G401 (cell line): ENCODE measurements around the gene CPXM1. TPM values are rescaled to one million over a fixed set of nuclear protein-coding genes. Genes with fewer than 3 reads are reported as not detected.
"Not testable (repeated sequence)": the region's sequence is repeated elsewhere in the genome, so short reads cannot be mapped to it uniquely, and the experiment has no call there.

Experiments used
- DNase-seq: peaks from one replicate; pipeline ENCODE4 v3.0.0-alpha.2; 2015; ENCODE audit warnings: low spot score
- in situ Hi-C: cut with HindIII; loops from 2 replicates; pipeline ENCODE4 v1.10.0; 2016; ENCODE audit warnings: low sequenced_read_pairs, mixed read lengths
- total RNA-seq: library from RNA; depleted of rRNA; stranded (reverse); fragments of >200 nt; shearing (Covaris generic); gene quantifications from 2 replicates; pipeline ENCODE4 v1.2.3, GENCODE V29; 2014

The CPXM1 gene
- total RNA-seq, 1 experiment from 2014 or later: 41.8 TPM

DNA sequence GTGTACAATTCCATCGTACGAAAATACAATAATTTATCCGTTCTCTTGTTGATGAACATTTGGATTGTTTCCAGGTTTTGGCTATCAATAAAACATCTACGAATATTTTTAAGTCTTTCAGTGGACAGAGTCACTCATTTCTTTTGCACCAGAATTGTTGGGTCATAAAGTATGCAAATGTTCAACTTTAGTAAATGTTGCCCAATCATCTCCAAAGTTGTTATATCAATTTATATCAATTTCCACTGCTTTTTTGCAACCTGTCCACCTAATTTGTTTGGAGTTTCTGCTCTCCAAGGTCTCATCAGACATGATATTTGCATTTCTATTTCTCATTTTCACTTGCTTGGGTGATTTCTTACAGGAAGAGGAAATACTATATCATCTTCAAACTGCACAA, 26.2 kb upstream of the CPXM1 start:
- in situ Hi-C loops: no loop called here
- DNase-seq: no peak

GRCh38 chr20:2825761-2826160, 25.3 kb upstream of the CPXM1 start:
- no peak for DNase-seq
- in situ Hi-C loops: no loop called here

- in situ Hi-C loops: no loop called here
- no peak for DNase-seq
Measured at GRCh38 chr20:2822073-2822472, 21.6 kb upstream of the CPXM1 start.

DNA sequence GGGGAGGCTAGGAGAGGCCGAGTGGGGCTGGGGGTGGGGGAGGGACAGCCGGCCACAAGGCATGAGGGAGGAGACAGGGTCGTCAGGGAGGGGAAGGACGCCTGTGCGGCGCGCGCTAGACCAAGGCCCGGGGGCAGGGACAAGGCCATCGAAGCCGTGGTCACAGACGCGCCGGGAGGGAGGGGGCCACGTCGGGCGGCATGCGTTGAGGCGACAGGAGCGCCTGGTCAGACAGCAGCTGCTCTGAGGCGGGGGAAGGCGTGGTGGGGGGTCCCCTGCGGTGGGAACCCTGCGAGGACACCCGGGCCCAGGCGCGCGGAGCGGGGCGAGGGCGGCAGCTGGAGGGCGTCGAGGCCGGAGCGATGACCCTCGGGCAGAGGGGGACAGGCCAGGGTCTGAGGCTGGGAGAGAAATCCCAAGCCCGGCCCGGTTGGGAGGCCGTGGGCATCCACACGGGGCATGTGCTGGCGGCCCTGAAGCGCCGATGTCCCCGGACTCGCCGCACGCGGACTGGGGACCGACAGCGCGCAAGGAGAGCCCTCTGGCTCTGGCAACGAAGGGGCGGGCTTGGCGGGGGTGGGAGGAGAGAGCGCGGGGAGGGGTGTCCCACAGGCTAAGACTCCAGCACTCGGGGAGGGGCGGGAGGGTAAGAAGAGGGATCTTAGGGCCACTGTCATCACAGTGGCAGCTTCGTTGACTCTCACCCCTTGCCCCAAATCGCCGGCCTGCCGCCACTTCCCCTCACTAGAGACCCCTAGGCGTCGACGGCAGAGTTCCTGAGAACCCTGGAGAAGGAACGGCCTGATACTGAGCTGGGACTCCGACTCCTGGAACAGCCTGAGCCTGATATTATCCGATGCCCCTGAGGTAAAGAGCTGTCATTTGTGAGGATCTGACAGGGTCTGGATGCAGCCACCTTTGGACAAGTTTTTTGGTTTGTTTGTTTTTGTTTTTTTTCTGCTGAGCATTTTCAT, 20.8 kb upstream of the CPXM1 start:
- DNase-seq: no peak
- in situ Hi-C loops: no loop called here

DNA sequence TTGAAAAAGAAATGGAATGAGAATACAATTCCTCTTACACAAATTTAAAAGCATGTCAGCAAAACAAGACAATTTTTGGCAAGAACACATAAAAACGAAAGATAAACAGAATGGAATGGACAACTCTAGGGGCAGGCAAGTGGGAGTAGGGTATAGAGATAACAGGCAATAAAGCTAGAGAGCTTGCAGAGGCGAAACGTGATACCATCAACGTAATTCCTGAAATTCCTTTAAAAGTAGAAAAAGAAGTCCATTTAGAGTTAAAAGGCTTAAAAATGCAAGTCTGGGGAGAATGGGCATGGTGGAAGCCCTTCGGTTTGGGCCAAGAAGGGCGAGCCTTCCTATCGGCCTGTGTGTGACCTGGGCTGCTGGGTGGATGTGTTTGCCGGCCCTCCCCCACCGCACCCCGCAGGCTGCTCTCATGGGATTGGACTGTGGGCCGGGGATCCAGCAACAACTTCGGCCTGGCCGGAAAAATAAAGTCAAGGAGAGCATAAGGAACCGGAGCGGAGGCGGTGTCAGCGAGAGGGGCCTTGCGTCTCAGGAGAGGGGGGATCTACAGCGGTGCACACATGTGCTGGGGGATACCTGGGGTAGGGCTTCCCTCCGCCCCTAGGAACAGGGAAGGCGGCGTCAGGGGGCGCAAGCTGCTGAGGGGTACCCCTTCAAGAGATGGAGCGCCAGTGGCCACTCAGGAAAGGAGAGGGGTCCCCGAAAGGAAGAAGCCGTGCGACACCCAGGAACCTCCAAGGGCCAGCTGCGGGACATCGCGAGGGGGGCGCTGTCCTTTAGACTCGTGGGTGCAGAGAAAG, 19.9 kb upstream of the CPXM1 start:
- no peak for DNase-seq
- in situ Hi-C loops: no loop called here

DNA sequence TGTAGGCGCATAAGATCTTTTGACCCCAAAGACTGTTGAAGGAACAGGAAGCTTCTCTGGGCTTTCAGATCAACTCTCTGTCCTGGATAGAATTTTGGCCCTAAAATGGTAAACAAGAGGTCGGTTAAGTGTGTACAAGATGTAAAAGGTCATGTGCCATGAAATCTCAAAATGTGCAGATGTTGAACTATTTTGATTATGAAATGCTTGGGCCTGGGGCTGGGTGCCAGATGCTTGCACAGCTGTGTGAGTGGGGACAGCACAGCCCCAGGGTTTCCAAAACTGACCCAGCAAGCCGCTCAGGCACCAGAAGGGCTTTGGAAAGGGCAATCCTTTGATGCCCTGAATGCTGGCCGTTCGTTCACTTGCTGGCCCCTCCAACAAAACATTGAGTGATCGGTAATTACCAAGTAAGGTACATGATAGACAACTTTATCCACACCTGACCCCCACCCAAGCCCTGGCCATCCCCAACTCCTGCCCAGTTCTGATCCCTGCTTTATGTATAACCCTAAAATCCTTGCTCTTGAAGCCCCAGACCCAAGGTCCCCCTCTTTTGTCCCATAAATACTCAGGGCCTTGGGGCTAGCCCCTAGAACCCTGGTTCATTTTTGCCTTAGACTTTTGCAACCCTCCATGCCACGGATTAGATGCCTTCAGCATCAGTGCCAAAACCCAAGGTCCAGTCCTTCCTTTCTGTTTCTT, 17.6 kb upstream of the CPXM1 start:
- in situ Hi-C loops: no loop called here
- DNase-seq: no peak

DNA sequence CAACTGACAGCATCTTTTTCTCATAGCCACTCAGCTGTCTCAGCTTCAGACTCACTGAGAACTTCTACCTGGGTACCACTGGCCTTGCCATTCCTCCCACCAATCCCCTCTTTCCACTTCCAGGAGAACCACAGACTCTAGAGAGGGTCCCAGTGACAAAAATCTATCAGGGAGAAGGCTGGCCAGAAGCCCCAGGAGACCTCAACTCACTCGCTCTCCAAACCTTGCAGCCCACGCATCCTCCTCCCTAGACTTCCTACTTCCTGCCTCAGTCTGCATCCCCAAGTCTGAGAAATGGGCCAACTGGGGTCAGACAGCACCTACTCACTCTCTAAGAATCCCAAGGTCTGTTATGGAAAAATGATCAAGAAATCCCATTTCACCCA, 16.9 kb upstream of the CPXM1 start:
- no peak for DNase-seq
- in situ Hi-C loops: no loop called here

GRCh38 chr20:2816583-2817340, 16.3 kb upstream of the CPXM1 start:
- no peak for DNase-seq
- in situ Hi-C loops: no loop called here

DNA sequence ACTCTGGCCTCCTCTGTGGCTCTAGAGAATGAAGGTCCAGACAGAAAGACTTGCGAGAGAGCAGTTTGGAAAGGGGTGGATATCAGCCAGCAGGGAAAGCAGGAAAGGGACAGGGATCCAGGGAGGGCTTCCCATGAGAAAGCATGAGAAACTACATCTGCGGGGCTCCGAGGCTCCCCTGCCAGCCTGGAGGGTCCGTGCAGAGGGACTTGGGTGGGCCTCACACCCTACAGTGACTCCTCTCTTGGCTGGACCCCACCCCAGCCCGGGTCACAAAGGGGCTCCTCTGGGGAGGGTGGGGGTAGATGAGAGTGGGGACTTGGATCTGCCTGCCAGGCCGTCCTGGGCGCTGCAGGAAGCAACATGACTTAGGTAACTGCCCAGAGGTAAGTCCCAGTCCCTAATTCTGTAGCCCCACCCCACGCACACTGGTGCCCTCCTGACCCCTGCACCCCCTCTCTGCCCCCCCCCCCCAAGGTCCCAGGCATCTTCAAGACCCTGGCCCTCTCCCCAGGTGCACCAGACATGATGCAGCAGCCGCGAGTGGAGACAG, 15.7 kb upstream of the CPXM1 start, which contains the start of gene TMEM239:
Gene TMEM239 (plus strand): TSS at position 335 of the 553 bp plus-strand sequence. CDS start 191 bp downstream, at position 526.
- in situ Hi-C loops: no loop called here

DNA sequence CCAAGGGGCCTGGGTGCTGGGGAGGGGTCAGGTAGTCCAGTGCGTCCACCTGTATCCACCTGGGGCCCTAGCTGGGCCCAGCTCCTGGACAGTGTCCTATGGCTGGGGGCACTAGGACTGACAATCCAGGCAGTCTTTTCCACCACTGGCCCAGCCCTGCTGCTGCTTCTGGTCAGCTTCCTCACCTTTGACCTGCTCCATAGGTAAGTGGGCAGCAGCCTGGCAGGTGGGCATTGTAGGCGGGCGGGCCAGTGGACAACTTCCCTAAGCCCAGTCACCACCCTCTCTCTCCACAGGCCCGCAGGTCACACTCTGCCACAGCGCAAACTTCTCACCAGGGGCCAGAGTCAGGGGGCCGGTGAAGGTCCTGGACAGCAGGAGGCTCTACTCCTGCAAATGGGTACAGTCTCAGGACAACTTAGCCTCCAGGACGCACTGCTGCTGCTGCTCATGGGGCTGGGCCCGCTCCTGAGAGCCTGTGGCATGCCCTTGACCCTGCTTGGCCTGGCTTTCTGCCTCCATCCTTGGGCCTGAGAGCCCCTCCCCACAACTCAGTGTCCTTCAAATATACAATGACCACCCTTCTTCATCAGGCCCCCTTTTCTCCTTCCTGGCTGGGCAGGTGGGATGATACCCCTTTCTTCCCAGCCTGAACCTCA, 14.9 kb upstream of the CPXM1 start:
- DNase-seq: no peak
- in situ Hi-C loops: no loop called here

More for the DNA sequence above, 15.7 kb upstream of the CPXM1 start, which contains the start of gene TMEM239:
- no peak for DNase-seq

GRCh38 chr20:2814587-2815051, 14.2 kb upstream of the CPXM1 start, which contains the start of gene C20orf141:
Gene C20orf141, plus strand, starts transcription at chr20:2814987. Its CDS starts 198 bp downstream, at chr20:2815185.
- DNase-seq: no peak
- in situ Hi-C loops: no loop called here

- in situ Hi-C loops: no loop called here
- DNase-seq: no peak
Measured at GRCh38 chr20:2814076-2814475, 13.6 kb upstream of the CPXM1 start.

DNA sequence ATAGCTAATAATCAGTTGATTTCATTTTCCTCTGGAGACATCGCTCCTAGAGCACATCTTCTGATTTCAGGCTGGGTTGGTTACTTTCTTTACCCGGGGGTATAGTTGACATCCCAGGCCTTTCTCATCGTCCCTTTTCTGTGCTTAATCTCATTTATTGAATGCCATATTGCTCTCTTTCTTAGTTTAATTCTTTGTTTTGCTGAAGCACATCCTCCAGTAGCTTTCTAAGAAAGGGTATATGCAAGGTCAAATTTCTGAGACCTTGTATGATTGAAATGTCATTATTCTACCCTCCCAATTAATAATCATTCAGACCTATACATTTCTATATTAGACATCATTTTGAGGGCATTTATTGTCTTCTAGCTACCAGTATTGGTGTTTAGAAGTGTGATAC, 11.8 kb upstream of the CPXM1 start:
- DNase-seq: no peak
- in situ Hi-C loops: no loop called here

GRCh38 chr20:2809690-2810089, 9.3 kb upstream of the CPXM1 start:
- no peak for DNase-seq
- in situ Hi-C loops: no loop called here

GRCh38 chr20:2807929-2808328, 7.5 kb upstream of the CPXM1 start:
- in situ Hi-C loops: not testable (repeated sequence)

DNA sequence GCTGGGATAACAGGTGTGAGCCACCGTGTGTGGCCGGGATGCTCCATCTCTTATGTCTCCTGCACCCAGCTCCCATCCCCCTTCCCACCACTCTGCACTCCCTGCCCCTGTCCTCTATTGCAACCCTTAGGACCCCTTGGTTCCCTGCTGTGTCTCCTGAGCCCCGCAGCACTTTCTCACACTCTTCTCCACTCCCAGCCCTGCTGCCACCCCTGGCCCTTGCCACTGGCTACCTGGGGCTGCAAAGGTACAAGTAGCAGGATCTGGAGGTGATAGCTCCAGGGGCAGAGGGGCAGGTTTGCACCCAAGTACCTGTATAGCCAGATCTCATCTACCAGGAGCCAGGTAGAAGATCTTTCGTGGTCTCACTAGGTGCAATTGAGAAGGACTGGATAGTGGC, 6.6 kb upstream of the CPXM1 start:
- in situ Hi-C loops: no loop called here
- no peak for DNase-seq

More at GRCh38 chr20:2807929-2808328, 7.5 kb upstream of the CPXM1 start:
- not testable (repeated sequence) for DNase-seq

- in situ Hi-C loops: no loop called here
- DNase-seq: no peak
Measured at GRCh38 chr20:2806351-2806701, 5.9 kb upstream of the CPXM1 start.
